Spleen (tissue), 11 donors: ENCODE results near the gene MNDA. TPM values are rescaled to one million over a fixed set of nuclear protein-coding genes. Genes with fewer than 3 reads are reported as not detected.

Experiments used
- DNase-seq: peaks from one replicate; pipeline ENCODE4 v3.0.0-alpha.2; 2020
- H3K27ac ChIP-seq, 8 donors: fragments of 200-600 bp; sonication (generic) in 7 of 8; 1 replicate in 4 of 8; 2 replicates in 4 of 8; pipeline versions ENCODE4 v1.5.0 to v1.8.0; 2016 to 2021; ENCODE audit warnings: inconsistent platforms in 4 of 8, mild to moderate bottlenecking in 4 of 8, moderate library complexity in 1 of 8
- H3K27me3 ChIP-seq, 7 donors: fragments of 200-600 bp; sonication (generic) in 6 of 7; replicated peaks in 1 of 7; 1 replicate in 4 of 7; 2 replicates in 3 of 7; pipeline versions ENCODE4 v1.5.0 to v1.8.0; 2016 to 2021; ENCODE audit warnings: inconsistent platforms in 3 of 7, mild to moderate bottlenecking in 1 of 7
- H3K36me3 ChIP-seq, 6 donors: fragments of 200-600 bp; sonication (generic) in 5 of 6; 1 replicate in 4 of 6; 2 replicates in 2 of 6; pipeline versions ENCODE4 v1.5.0 to v1.8.0; 2016 to 2021; ENCODE audit warnings: inconsistent platforms in 2 of 6
- H3K4me1 ChIP-seq, 6 donors: fragments of 200-600 bp; sonication (generic) in 5 of 6; 1 replicate in 3 of 6; 2 replicates in 3 of 6; pipeline versions ENCODE4 v1.5.0 to v1.8.0; 2016 to 2021; ENCODE audit warnings: inconsistent platforms in 3 of 6
- H3K4me3 ChIP-seq, 8 donors: fragments of 200-600 bp; sonication (generic) in 7 of 8; 1 replicate in 4 of 8; 2 replicates in 4 of 8; pipeline versions ENCODE4 v1.5.0 to v1.8.0; 2016 to 2021; ENCODE audit warnings: inconsistent platforms in 4 of 8, mild to moderate bottlenecking in 4 of 8, moderate library complexity in 2 of 8
- H3K9me3 ChIP-seq, 8 donors: fragments of 200-600 bp; sonication (generic) in 7 of 8; 1 replicate in 4 of 8; 2 replicates in 4 of 8; pipeline versions ENCODE4 v1.5.0 to v1.8.0; 2016 to 2021; ENCODE audit warnings: inconsistent platforms in 4 of 8
- POLR2A ChIP-seq, 3 donors: fragments of 450-650 bp; IDR thresholded peaks; one replicate each; pipeline ENCODE4 v1.5.1; 2017; ENCODE audit warnings: antibody characterized with exemption in 3 of 3, mild to moderate bottlenecking in 1 of 3
- POLR2AphosphoS5 ChIP-seq, 3 donors: sonication (generic); formaldehyde crosslinking; IDR thresholded peaks; one replicate each; pipeline ENCODE4 v1.5.1; 2017; ENCODE audit warnings: antibody characterized with exemption in 3 of 3
- WGBS, 5 donors: extraction: QIAGEN DNeasy Blood & Tissue Kit in 3 of 5; methylation state at CpG; one replicate each; pipeline versions ENCODE4 v1.1.5 to v1.1.7; 2013 to 2018; 5-methylcytosine and 5-hydroxymethylcytosine counted together
- intact Hi-C: fragments of 100-400 bp; cut with DNase I; formaldehyde crosslinking; loops from one replicate; pipeline ENCODE4 v1.15.0; 2023; ENCODE audit warnings: low total_unique reads
- polyA plus RNA-seq, 3 donors: library from polyadenylated mRNA; stranded (reverse); fragments of 200-250 nt; gene quantifications; one replicate each; pipeline ENCODE4 v1.2.1, GENCODE V29; 2013
- total RNA-seq, 7 donors: library from RNA; depleted of rRNA in 3 of 7; stranded (reverse); fragments of >200 nt in 3 of 7; fragmentation: NEBNext Ultra II Directional in 4 of 7; extraction: Animal tissue kit (Norgen Biotek cat#: 25700) in 4 of 7; gene quantifications; one replicate each; pipeline versions ENCODE4 v1.1.0 to v1.2.1, GENCODE V29; 2016 to 2021
- TF ChIP-seq, protein P1 (sequence below), 11 experiments: fragments of 200-600 bp in 7 of 11; fragments of 450-650 bp in 4 of 11; sonication (generic) in 4 of 11; IDR thresholded peaks in 8 of 11; conservative IDR thresholded peaks in 3 of 11; 1 replicate in 7 of 11; 2 replicates in 4 of 11; pipeline versions ENCODE4 v1.4.0 to v1.8.0; 2016 to 2021; ENCODE audit warnings: antibody characterized with exemption in 11 of 11, inconsistent platforms in 4 of 11, mild to moderate bottlenecking in 1 of 11
- donor health status: healthy with polysubstance abuse.
- donor health status: DM: no; HTN: no; CAD: no; lungs with moderate emphysema.
- donor health status: DM: no; HTN: no; CAD: no.
- donor health status: Bipolar disorder and iron deficiency.
- donor health status: healthy.
- donor health status: DM: no; HTN: no; CAD: no.
- donor health status: DM: yes; HTN: yes; CAD: no.

Gene MNDA
- total and polyA plus RNA-seq, 10 donors = 9.3 to 218 (median 96.9) TPM

DNA sequence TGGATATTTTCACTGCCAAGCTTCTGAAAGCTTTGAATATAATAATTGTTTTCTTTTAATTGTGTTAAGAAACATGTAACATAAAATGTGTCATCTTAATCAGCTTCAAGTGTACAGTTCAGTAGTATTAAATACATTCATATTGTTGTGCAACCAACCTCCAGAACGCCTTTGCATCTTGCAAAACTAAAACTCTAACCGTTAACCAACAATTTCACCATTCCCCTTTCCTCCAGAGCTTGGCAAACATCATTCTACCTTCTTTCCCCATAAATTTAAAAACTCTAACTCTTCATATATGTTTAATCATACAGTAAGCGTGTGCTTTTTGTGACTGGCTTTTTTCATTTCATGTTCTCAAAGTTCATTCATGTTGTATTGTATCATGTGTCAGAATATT, 2.1 kb downstream of the MNDA start:
- Histone ChIP-seq H3K4me1 (peaks cover 0 to 26% (median 11%) of the 10 kb centered on the region in 6 donors), H3K27me3 (no peaks in the 10 kb centered on the region), H3K36me3 (no peaks in the 10 kb centered on the region), H3K4me3 (peak overlapping the region in 5 of 8 donors; percentile 10 to 59 (median 30)), H3K9me3 (peaks cover 0 to 26% (median 12%) of the 10 kb centered on the region in 8 donors), H3K27ac (peak overlapping the region in 7 of 8 donors; percentile 84 to 90 (median 87))
- intact Hi-C loops = no loop called here
- WGBS, 5 donors = 41 to 74% (median 44%) methylated on average over 3 of the region's 3 CpGs
- no peak for DNase-seq
- no peak for TF ChIP-seq POLR2AphosphoS5 (IDR thresholded peaks at IDR 0.05)
- TF ChIP-seq POLR2A (IDR thresholded peaks at IDR 0.05) = no peak
- TF ChIP-seq, protein P1, sequence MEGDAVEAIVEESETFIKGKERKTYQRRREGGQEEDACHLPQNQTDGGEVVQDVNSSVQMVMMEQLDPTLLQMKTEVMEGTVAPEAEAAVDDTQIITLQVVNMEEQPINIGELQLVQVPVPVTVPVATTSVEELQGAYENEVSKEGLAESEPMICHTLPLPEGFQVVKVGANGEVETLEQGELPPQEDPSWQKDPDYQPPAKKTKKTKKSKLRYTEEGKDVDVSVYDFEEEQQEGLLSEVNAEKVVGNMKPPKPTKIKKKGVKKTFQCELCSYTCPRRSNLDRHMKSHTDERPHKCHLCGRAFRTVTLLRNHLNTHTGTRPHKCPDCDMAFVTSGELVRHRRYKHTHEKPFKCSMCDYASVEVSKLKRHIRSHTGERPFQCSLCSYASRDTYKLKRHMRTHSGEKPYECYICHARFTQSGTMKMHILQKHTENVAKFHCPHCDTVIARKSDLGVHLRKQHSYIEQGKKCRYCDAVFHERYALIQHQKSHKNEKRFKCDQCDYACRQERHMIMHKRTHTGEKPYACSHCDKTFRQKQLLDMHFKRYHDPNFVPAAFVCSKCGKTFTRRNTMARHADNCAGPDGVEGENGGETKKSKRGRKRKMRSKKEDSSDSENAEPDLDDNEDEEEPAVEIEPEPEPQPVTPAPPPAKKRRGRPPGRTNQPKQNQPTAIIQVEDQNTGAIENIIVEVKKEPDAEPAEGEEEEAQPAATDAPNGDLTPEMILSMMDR (IDR thresholded peaks at IDR 0.05 in 8 of 11, conservative IDR thresholded peaks at IDR 0.05 in 3 of 11) = no peak

DNA sequence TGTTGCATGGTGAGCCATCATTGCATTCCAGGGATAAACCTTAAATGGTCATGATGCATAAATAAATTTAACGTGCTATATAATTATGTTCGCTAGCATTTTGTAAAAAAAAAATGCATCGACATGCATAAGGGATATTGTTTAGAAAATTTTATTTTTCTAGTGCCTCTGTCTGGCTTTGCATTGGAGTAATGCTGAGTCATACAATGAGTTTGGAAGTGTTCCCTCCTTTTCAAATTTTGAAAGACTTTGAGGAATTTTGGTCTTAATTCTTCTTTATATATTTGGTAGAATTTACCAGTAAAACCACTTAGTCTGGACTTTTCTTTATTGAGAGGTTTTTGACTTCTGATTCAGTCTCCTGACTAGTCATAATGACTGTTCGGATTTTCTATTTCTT, 4.9 kb downstream of the MNDA start:
- H3K9me3 ChIP-seq = peaks cover 0 to 21% (median 13%) of the 10 kb centered on the region in 8 donors
- H3K36me3 ChIP-seq = peaks cover 0 to 14% (median 0%) of the 10 kb centered on the region in 6 donors
- 86 to 90% (median 89%) methylated on average over 4 of the region's 4 CpGs for WGBS, 5 donors
- peaks cover 0 to 35% (median 0%) of the 10 kb centered on the region in 6 donors for H3K4me1 ChIP-seq
- intact Hi-C loops = no loop called here
- no peaks in the 10 kb centered on the region for H3K27me3 ChIP-seq
- TF ChIP-seq, protein P1 (IDR thresholded peaks at IDR 0.05 in 8 of 11, conservative IDR thresholded peaks at IDR 0.05 in 3 of 11) = no peak
- TF ChIP-seq POLR2AphosphoS5 (IDR thresholded peaks at IDR 0.05) (no peak), POLR2A (IDR thresholded peaks at IDR 0.05) (no peak)
- DNase-seq = no peak
- H3K4me3 ChIP-seq = peak overlapping the region in 3 of 8 donors; percentile 3 to 59 (median 30)
- peak overlapping the region in 6 of 8 donors; percentile 31 to 90 (median 86) for H3K27ac ChIP-seq

DNA sequence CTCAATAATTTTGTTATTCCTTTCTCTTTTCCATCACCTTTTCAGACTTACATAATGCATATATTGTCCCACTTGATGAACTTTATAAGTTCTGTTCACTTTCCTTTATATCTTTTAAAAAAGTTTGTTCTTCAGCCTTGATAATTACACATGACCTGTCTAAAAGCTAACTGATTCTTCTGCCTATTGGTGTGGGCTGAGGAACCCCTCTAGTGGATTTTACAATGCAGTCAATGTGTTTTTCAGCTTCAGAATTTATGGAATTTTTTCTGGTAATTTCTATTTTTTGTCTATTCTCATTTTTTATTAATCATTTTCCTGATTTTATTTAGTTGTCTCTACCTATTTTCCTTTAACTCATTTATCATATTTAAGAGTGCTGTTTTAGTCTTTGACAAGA, 7.5 kb downstream of the MNDA start:
- Histone ChIP-seq H3K9me3 (peaks cover 0 to 21% (median 13%) of the 10 kb centered on the region in 8 donors), H3K4me3 (peak overlapping the region in 1 of 8 donors; percentile 1), H3K4me1 (peaks cover 0 to 36% (median 0%) of the 10 kb centered on the region in 6 donors), H3K27ac (peak overlapping the region in 2 of 8 donors; percentile 6 to 90), H3K36me3 (peaks cover 0 to 35% (median 5%) of the 10 kb centered on the region in 6 donors), H3K27me3 (no peaks in the 10 kb centered on the region)
- no peak for DNase-seq
- TF ChIP-seq, protein P1 (IDR thresholded peaks at IDR 0.05 in 8 of 11, conservative IDR thresholded peaks at IDR 0.05 in 3 of 11) = no peak
- TF ChIP-seq POLR2AphosphoS5 (IDR thresholded peaks at IDR 0.05) (no peak), POLR2A (IDR thresholded peaks at IDR 0.05) (no peak)
- intact Hi-C loops = no loop called here

DNA sequence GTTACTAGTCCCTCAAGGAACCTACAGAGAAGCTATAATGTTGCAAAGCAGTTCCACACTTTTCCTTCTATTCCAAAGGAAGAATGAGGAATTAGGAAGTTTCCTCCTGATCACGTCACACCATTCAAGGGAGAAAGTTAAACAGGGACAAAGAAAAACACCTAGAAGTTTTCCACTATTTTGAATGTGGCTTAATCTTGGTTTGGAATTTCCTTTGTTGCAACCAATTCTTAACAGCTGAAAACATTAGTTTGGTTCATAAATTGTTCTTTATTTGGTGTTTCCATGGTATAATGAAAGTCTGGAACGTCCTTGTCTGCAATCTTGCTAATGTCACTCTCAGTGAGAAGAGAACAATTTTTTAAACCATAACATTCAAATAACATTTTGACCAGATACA, 8.4 kb downstream of the MNDA start:
- Histone ChIP-seq H3K4me1 (peaks cover 0 to 36% (median 0%) of the 10 kb centered on the region in 6 donors), H3K36me3 (peaks cover 0 to 44% (median 13%) of the 10 kb centered on the region in 6 donors), H3K27ac (peak overlapping the region in 2 of 8 donors; percentile 33 to 90), H3K4me3 (peak overlapping the region in 1 of 8 donors; percentile 1), H3K9me3 (peaks cover 0 to 21% (median 13%) of the 10 kb centered on the region in 8 donors), H3K27me3 (no peaks in the 10 kb centered on the region)
- intact Hi-C loops = no loop called here
- 64 to 74% (median 67%) methylated on average over 2 of the region's 2 CpGs for WGBS, 5 donors
- no peak for DNase-seq
- TF ChIP-seq, protein P1 (IDR thresholded peaks at IDR 0.05 in 8 of 11, conservative IDR thresholded peaks at IDR 0.05 in 3 of 11) = no peak
- TF ChIP-seq POLR2AphosphoS5 (IDR thresholded peaks at IDR 0.05) = no peak
- TF ChIP-seq POLR2A (IDR thresholded peaks at IDR 0.05) = no peak
